PC-3 (cell line): ENCODE measurements around the gene SPEM3. TPM values are rescaled to one million over a fixed set of nuclear protein-coding genes. Genes with fewer than 3 reads are reported as not detected.
A peak's percentile ranks its signal among the peaks of the same experiment; 100 is the strongest.

Experiments used
- ATAC-seq: fragments of 200-7000 bp; cut with Tn5 transposase; 2 replicates; pipeline ENCODE4 v1.9.1; 2020; ENCODE audit warnings: mild to moderate bottlenecking, moderate library complexity
- BruUV-seq: library from RNA; stranded (reverse); fragments of 400-500 nt; replicated peaks from 2 replicates; lab custom pipeline; 2021; lab: Mats Ljungman, UMichigan
- CTCF ChIA-PET: fragments of 300-600 bp; sonication (Branson Sonifier 250); formaldehyde crosslinking; loops from one replicate; lab custom pipeline; 2022; ENCODE audit warnings: antibody characterized with exemption; lab: Charles Lee
- POLR2A ChIA-PET: fragments of 300-600 bp; sonication (Branson Sonifier 250); formaldehyde crosslinking; loops from one replicate; lab custom pipeline; 2022; ENCODE audit warnings: antibody characterized with exemption; ENCODE audit not compliant: unreplicated experiment; lab: Charles Lee
- DNase-seq: peaks from one replicate; pipeline ENCODE4 v3.0.0-alpha.2; 2015
- H2AFZ ChIP-seq: fragments of 300-600 bp; sonication (generic); 2 replicates; pipeline ENCODE4 v1.6.0; 2016; ENCODE audit warnings: antibody characterized with exemption, low read length
- H3F3A ChIP-seq: fragments of 300-600 bp; sonication (generic); one replicate; pipeline ENCODE4 v1.6.0; 2017; ENCODE audit warnings: antibody characterized with exemption, low read length, control low read depth, mild to moderate bottlenecking; ENCODE audit not compliant: unreplicated experiment
- H3K27ac ChIP-seq: fragments of 300-600 bp; sonication (generic); 2 replicates; pipeline ENCODE4 v1.5.1; 2016; ENCODE audit warnings: mild to moderate bottlenecking, low read length
- H3K27me3 ChIP-seq: fragments of 300-600 bp; sonication (generic); 2 replicates; pipeline ENCODE4 v1.6.1; 2016; ENCODE audit warnings: low read length, mixed read lengths
- H3K36me3 ChIP-seq: fragments of 300-600 bp; sonication (generic); 2 replicates; pipeline ENCODE4 v1.6.1; 2016; ENCODE audit warnings: low read depth, mixed run types, low read length, mixed read lengths
- H3K4me1 ChIP-seq: fragments of 300-600 bp; sonication (generic); 2 replicates; pipeline ENCODE4 v1.5.1; 2016; ENCODE audit warnings: low read length; ENCODE audit not compliant: insufficient read depth
- H3K4me2 ChIP-seq: fragments of 300-600 bp; sonication (generic); 2 replicates; pipeline ENCODE4 v1.6.0; 2016; ENCODE audit warnings: low read length
- H3K4me3 ChIP-seq: fragments of 300-600 bp; sonication (generic); 2 replicates; pipeline ENCODE4 v1.5.1; 2016; ENCODE audit warnings: mild to moderate bottlenecking, low read length, mixed read lengths
- H3K79me2 ChIP-seq: fragments of 300-600 bp; sonication (generic); 2 replicates; pipeline ENCODE4 v1.6.1; 2017; ENCODE audit warnings: low read length, mixed read lengths
- H3K9ac ChIP-seq: fragments of 300-600 bp; sonication (generic); 2 replicates; pipeline ENCODE4 v1.6.0; 2016; ENCODE audit warnings: mild to moderate bottlenecking, low read length
- H3K9me2 ChIP-seq: fragments of 300-600 bp; sonication (generic); replicated peaks from 2 replicates; pipeline ENCODE4 v1.6.1; 2016; ENCODE audit warnings: mixed run types, low read length, mixed read lengths
- H3K9me3 ChIP-seq: fragments of 300-600 bp; sonication (generic); 2 replicates; pipeline ENCODE4 v1.6.1; 2016; ENCODE audit warnings: low read length, mixed read lengths
- H4K20me1 ChIP-seq: fragments of 300-600 bp; sonication (generic); 2 replicates; pipeline ENCODE4 v1.6.1; 2016; ENCODE audit warnings: low read length, mixed read lengths
- EZH2 ChIP-seq: fragments of 300-600 bp; sonication (generic); IDR thresholded peaks from one replicate; pipeline ENCODE4 v1.6.1; 2017; ENCODE audit warnings: antibody characterized with exemption, mild to moderate bottlenecking, low read length; ENCODE audit not compliant: unreplicated experiment
- EZH2phosphoT487 ChIP-seq: fragments of 300-600 bp; sonication (generic); IDR thresholded peaks from 2 replicates; pipeline ENCODE4 v1.6.1; 2018; ENCODE audit warnings: mild to moderate bottlenecking, antibody characterized with exemption, low read length, borderline replicate concordance
- intact Hi-C: fragments of 100-400 bp; cut with micrococcal nuclease; formaldehyde crosslinking; loops from 2 replicates; pipeline ENCODE4 v1.9.0; 2023
- total RNA-seq: library from RNA; depleted of rRNA; stranded (reverse); fragments of >200 nt; gene quantifications from 2 replicates; pipeline ENCODE4 v1.2.3, GENCODE V29; 2014
- TF ChIP-seq, protein P1 (sequence below): fragments of 300-600 bp; sonication (generic); conservative IDR thresholded peaks from 2 replicates; pipeline ENCODE4 v1.5.1; 2017; ENCODE audit warnings: antibody characterized with exemption, low read depth, mild to moderate bottlenecking, low read length

Gene SPEM3
- total RNA-seq, 1 experiment from 2014 or later = not detected

DNA sequence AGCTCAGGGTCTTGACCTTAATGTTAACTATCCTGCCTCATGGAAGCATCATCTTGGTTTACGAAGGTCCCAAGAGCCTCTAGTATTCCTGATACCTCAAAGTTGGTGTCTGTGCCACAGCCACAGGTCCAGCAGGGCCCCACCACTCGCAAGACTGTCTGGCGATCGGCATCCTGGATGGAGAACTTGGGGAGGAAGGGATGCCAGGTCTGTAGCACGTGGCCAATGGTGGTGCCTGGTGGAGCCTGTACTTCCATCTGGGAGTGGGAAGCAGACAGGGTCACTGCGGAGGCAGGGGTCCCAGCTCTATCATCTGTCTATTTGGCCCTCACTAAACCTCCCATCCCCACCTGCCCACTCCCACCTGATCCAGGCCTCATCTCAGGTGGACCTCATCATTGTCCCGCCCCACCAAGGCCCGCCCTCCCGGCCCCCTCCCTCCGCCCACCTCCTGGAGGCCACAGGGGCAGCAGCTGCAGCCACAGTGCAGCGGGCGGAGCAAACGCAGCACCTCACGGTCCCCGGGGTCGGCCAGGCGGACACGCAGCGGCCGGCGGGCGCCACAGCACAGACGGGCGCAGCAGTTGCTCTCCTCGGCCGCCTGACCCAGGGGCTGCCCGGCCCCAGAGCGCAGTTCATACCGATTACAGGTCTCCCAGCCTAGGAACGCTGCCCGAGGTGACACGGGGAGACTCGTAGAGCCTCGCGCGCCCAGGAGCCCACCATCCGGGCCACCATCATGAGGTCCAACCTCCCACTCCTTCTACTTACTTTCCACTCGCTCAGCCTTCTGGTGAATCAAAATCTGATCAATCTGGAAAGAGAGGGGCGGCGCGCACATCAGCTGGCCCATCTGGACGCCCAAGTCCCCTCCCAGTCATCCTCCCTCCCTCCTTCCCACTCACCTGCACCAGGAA is 35.7 kb upstream of the SPEM3 start:
- no peak for TF ChIP-seq EZH2phosphoT487
- TF ChIP-seq, protein P1, sequence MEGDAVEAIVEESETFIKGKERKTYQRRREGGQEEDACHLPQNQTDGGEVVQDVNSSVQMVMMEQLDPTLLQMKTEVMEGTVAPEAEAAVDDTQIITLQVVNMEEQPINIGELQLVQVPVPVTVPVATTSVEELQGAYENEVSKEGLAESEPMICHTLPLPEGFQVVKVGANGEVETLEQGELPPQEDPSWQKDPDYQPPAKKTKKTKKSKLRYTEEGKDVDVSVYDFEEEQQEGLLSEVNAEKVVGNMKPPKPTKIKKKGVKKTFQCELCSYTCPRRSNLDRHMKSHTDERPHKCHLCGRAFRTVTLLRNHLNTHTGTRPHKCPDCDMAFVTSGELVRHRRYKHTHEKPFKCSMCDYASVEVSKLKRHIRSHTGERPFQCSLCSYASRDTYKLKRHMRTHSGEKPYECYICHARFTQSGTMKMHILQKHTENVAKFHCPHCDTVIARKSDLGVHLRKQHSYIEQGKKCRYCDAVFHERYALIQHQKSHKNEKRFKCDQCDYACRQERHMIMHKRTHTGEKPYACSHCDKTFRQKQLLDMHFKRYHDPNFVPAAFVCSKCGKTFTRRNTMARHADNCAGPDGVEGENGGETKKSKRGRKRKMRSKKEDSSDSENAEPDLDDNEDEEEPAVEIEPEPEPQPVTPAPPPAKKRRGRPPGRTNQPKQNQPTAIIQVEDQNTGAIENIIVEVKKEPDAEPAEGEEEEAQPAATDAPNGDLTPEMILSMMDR = no peak
- no peak for TF ChIP-seq EZH2
- no peaks in the 10 kb centered on the region for H3K27me3 ChIP-seq
- no peaks in the 10 kb centered on the region for H3K9me2 ChIP-seq
- DNase-seq = no peak
- no peaks in the 10 kb centered on the region; the same call in 1 of the 2 replicates for H3K36me3 ChIP-seq
- H4K20me1 ChIP-seq = no peaks in the 10 kb centered on the region
- intact Hi-C loops = no loop called here
- H3F3A ChIP-seq = no peaks in the 10 kb centered on the region
- no peaks in the 10 kb centered on the region for H3K9me3 ChIP-seq
- H3K9ac ChIP-seq = peak overlapping the region; percentile 76
- no peak overlapping the region for H2AFZ ChIP-seq
- H3K4me2 ChIP-seq = peak overlapping the region; percentile 93
- no peak for ATAC-seq
- POLR2A ChIA-PET = no interaction called here
- no TSS peak for BruUV-seq
- H3K79me2 ChIP-seq = peaks cover 16% of the 10 kb centered on the region
- H3K4me3 ChIP-seq = peak overlapping the region; percentile 91
- CTCF ChIA-PET = no interaction called here
- H3K27ac ChIP-seq = no peak overlapping the region
- peaks cover 4% of the 10 kb centered on the region; the same call in 1 of the 2 replicates for H3K4me1 ChIP-seq

GRCh38 chr17:7393613-7394451 is 34.8 kb upstream of the SPEM3 start:
- peak overlapping the region; percentile 88 for H2AFZ ChIP-seq
- BruUV-seq = TSS peak; percentile 40
- no peaks in the 10 kb centered on the region for H4K20me1 ChIP-seq
- H3F3A ChIP-seq = no peaks in the 10 kb centered on the region
- H3K9ac ChIP-seq = peak overlapping the region; percentile 76
- H3K4me2 ChIP-seq = peak overlapping the region; percentile 93
- POLR2A ChIA-PET = interaction anchor here (1.0 kb wide), 1 partner anchor 10 kb away, joined by 3 read pairs; the partner anchor contains the start of gene TMEM256
- CTCF ChIA-PET = interaction anchor here (0.5 to 1.4 kb wide), 2 partner anchors 10 to 43 kb away, joined by 3 read pairs; partner anchors contain the start of gene TMEM256
- no peaks in the 10 kb centered on the region for H3K9me2 ChIP-seq
- peak overlapping the region; percentile 91 for H3K4me3 ChIP-seq
- no peaks in the 10 kb centered on the region for H3K9me3 ChIP-seq
- no peaks in the 10 kb centered on the region for H3K27me3 ChIP-seq
- ATAC-seq (peak; percentile 32), DNase-seq (peak; percentile 34)
- no peak overlapping the region for H3K27ac ChIP-seq
- H3K4me1 ChIP-seq = peaks cover 4% of the 10 kb centered on the region; the same call in 1 of the 2 replicates
- H3K36me3 ChIP-seq = no peaks in the 10 kb centered on the region; the same call in 1 of the 2 replicates
- intact Hi-C loops = loop anchor here (1.0 kb wide), 1 partner anchor 10 kb away; the partner anchor contains the start of gene TMEM256
- peaks cover 16% of the 10 kb centered on the region for H3K79me2 ChIP-seq
- TF ChIP-seq EZH2 (no peak), EZH2phosphoT487 (no peak)
- TF ChIP-seq, protein P1 = no peak
